HG03025 (cell line): Measurements from ENCODE around the gene TTF1.
"Not testable (repeated sequence)": the region's sequence is repeated elsewhere in the genome, so short reads cannot be mapped to it uniquely, and the experiment has no call there.

ENCODE experiments used
- ATAC-seq: cut with Tn5 transposase; IDR thresholded peaks from one replicate; pipeline ENCODE4 v1.9.1; 2021; ENCODE audit warnings: mild to moderate bottlenecking, moderate library complexity; ENCODE audit not compliant: unreplicated experiment, low FRiP score

TTF1 gene

DNA sequence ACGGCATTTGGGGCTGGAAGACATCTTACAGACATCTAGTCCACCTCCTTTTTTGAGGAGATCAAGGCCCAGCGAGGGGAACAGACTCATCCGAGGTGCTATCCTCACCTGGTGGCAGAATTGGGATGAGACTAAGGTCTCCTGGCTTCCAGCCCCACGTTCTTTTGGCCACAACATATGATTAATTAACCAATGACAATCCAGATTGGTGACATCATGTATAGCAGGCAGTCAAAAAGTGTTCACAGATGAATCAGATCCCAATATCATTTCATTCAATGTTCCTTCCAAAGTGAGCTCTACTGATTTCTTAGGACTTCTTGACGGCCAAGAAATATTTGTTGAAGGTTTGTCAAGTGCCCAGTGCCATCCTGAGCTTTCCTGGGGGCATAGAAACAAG, 7.3 kb upstream of the TTF1 start:
- no peak for ATAC-seq

DNA sequence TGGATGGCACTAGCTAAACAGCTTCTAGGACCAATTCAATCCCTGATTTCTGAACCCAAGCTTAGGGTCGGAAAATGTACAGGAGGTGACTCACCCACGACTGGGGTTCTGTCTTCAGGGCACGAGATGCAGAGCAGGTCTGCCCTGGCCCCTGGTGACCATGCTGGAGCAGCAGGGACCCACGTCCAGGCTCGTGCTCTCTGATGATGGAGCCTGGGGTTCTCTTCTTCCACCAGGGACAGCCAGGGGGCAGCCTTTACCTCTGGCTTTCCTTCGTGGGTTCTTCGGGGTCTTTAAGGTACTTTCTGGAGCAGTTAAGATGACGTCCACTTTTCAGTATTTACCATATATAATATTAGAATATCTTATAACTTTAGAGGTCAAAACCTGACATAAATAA, 5.4 kb upstream of the TTF1 start:
- ATAC-seq, result no peak

- ATAC-seq, result no peak
Measured at GRCh38 chr9:132411091-132411508, 4.5 kb upstream of the TTF1 start.

DNA sequence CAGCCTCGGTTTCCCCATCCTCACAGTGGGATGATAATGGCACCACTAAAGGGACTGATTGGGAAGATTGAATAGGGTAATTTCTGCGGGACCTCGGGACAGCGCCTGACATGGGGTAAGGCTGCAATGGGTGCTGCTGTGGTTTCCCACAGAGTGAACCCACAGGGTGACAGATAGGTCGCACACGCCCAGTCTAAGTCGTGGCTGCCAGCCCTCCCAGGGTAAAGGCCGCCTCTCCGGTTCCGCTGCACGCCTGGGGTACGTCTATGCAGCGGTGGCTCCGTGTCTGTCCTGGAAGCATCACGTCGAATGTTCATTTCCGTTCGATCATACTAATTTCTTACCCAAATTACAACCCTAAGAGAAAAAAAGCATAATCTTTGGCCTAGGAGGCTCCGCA, 4.0 kb upstream of the TTF1 start:
- no peak for ATAC-seq

DNA sequence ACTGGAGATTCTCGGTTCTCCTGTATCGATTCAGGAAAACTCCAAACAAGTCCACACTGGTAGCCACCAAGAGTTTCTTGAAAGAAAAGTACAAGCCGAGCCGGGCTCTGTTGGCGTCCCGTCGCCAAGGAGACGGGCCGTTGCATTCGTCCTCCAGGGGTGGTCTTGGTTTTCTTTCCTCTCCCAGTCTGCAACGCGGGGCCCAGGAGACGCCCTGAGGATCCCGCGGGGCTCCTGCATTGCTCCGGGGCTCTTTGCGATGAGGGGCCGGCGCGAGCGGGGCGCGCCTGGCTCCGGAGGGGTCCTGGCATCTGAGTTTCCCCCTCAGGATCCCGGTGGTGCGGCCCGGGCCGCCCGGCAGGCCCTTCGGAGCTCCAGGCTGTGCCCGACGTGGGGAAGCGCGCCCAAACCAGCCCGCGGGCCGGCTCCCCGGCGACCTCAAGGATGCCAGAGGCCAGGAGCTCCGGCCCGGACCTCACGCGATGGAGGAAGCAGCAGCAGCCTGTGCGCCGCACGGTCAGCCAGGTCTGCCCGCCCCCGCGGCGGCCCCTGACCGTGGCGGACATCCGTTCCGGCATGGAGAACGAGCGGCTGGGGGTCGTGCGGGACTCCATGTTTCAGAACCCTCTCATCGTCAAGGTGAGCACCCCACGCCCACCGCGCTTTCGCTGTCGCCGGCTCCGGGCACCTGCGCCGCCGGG, 3.3 kb upstream of the TTF1 start, which contains the start of gene CFAP77:
Gene CFAP77, plus strand, starts transcription at position 384 of the 701 bp plus-strand sequence. Its CDS starts 61 bp downstream, at position 445.
- ATAC-seq, result no peak

DNA sequence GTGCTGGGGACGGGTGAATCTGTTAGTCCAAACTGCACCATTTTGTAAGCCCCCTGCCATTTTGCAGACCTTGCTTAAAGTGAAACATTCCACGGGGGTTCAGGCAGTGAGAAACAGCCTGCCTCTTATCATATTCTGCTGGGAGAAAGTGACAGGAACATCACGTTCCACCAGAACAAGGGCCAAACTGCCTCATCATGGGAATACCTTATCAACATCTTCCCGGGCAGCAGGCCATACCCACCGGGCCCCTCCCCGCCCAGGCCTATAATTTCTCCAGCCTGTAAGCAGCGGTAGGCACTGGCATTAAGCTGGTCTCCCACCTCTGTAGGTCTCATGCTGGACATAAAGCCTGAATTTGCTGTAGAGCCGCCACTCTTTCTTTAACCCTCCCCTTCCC, 1.9 kb upstream of the TTF1 start:
- ATAC-seq, result no peak

DNA sequence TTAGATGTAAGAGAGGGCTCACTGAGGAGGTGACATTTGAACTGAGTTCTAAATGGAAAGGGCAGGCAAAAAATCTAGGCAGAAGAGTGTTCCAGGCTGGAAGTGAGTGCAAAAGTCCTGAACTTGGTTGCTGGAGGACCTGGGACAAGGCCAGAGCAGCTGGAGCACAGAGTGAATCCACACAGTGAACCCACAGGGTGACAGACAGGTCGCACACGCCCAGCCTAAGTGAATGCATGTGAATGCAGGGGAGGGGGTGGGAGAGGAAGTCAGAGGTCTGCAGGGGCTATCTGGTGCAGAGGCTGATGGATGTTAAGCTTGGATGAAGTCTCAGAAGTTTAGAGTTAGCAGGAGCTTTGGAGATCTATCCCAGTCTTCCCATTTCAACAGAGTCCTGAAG, 556 bp upstream of the TTF1 start:
- ATAC-seq, result no peak

- no peak for ATAC-seq
Measured at GRCh38 chr9:132404228-132404881, 2.3 kb downstream of the TTF1 start.

- no peak for ATAC-seq
Measured at GRCh38 chr9:132401824-132402223, 4.8 kb downstream of the TTF1 start.

- no peak for ATAC-seq
Measured at GRCh38 chr9:132395560-132395959, 11.1 kb downstream of the TTF1 start.

GRCh38 chr9:132391449-132391848, 15.2 kb downstream of the TTF1 start:
- ATAC-seq, result no peak

DNA sequence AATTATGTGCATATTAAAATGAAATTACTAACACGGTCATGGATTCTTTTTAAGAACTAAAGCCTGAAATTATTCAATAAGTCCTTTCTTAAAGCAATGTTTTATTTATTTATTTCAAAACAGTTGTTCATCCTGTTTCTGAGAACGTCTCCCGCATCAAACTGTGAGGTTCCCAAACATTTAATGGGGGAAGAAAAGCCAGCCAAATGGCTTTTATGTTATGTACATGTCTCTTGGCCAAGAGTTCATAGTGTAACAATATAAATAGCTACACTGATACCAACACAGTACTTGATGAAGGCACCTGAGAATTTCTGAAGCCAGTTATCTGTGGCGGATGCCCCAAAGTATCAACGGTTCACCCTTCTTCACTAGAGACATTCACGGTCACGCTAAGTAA, 15.7 kb downstream of the TTF1 start:
- ATAC-seq, result no peak

GRCh38 chr9:132387133-132387532, 19.5 kb downstream of the TTF1 start:
- ATAC-seq, result no peak

DNA sequence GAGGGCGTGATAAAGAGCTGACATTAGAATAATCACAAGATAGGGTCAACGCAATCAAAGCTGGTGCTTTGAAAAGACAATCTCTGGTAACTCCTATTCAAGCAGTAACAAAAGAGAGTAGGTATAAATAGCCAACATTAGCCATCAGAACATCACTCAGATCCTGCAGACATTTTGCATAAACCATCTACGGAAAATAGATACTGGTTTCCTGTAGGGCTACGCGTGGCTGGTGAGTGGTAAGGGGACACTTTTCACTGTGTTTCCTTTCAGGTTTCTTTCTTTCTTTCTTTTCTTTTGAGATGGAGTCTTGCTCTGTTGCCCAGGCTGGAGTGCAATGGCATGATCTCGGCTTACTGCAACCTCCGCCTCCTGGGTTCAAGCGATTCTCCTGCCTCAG, 22.3 kb downstream of the TTF1 start:
- ATAC-seq, result no peak

GRCh38 chr9:132383462-132383883, 23.2 kb downstream of the TTF1 start:
- ATAC-seq, result no peak

DNA sequence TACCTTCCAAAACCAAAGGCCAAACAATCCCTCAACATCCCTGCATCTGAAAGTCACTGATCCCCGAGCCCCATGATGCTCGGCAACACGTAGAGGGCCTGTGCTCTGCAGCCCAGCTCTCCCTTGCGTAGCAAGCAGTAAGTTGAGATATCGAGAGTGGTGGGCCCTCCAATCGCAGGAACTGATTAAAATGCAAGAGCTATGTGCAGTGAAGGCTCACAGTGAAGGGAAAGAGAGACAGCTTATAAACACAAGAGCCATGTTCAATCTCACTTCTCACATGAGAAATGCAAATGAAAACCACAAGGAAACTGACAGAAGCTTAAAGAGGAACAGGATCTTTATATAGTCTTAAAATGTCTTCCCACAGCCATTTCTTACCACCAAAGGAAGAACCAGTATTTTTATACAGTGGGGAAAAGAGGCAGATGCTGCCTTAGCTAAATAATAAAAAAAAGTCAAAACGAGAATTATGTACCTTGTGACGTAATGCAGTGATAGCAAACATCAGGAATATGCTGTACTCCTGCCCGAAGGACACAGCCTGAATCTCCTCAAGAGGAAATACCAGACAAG, 24.6 kb downstream of the TTF1 start:
- ATAC-seq, result peak; percentile 52

DNA sequence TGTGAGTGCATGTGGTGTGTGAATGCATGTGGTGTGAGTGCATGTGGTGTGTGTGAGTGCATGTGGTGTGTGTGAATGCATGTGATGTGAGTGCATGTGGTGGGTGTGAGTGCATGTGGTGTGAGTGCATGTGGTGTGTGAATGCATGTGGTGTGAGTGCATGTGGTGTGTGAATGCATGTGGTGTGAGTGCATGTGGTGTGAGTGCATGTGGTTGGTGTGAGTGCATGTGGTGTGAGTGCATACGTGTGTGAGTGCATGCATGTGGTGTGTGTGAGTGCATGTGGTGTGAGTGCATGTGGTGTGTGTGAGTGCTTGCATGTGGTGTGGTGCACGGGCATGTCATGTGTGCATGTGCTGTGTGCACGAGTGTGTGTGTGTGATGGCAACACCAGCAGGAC, 28.2 kb downstream of the TTF1 start:
- ATAC-seq, result not testable (repeated sequence)

DNA sequence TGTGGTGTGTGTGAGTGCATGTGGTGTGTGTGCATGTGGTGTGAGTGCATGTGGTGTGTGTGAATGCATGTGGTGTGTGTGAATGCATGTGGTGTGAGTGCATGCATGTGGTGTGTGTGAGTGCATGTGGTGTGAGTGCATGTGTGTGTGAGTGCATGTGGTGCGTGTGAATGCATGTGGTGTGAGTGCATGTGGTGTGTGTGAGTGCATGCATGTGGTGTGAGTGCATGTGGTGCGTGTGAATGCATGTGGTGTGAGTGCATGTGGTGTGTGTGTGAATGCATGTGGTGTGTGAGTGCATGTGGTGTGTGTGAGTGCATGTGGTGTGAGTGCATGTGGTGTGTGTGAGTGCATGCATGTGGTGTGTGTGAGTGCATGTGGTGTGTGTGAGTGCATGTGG, 28.9 kb downstream of the TTF1 start:
- not testable (repeated sequence) for ATAC-seq

DNA sequence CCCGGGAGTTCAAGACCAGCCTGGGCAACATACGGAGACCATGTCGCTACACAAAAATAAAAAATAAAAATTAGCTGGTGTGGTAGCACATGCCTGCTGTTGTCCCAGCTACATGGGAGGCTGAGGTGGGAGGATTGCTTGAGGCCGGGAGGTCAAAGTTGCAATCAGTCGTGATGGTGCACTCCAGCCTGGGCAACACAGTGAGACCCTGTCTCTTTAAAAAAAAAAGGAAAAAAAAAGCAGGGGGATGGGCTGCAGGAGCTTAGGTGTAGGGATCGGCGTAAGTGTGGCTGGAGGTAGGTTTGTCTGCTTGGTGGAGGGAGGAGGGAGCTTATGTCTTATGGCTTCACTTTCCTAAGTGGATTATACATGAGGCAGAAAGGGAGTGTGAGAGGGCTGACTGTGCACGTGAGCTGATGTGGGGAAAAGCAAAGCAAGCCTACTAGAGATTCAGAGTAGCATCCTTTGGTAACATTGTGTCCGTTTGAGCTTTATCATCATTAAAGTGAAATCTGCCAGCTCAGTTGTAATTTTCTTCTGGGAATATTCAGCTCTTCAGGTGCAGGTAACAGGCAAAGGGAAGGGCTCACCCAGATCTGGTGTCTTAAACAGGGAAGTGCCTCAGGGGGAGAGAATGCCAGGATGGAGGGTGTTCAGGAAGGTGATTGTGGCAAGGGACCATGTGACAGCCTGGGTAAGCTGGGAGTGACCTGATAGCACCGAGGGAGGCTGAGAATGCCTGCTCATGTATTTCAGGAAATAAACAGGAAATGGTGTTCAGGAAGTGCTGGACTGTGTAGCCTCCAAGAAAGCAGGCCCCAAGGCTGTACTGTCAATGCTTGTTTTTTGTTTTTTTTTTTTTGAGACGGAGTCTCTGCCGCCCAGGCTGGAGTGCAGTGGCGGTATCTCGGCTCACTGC, 34.2 kb downstream of the TTF1 start:
- no peak for ATAC-seq

GRCh38 chr9:132370592-132370991, 36.0 kb downstream of the TTF1 start:
- ATAC-seq, result no peak

GRCh38 chr9:132369421-132369820, 37.2 kb downstream of the TTF1 start:
- no peak for ATAC-seq
